ENCODE measurements around the gene M1AP. TPM values are rescaled to one million over a fixed set of nuclear protein-coding genes. Genes with fewer than 3 reads are reported as not detected.

Gene M1AP
- polyA plus RNA-seq, 1 of the 3 experiments (the other 2 are of a cell fraction), result 0.02 TPM

GRCh38 chr2:74581463-74581862 lies 66.7 kb downstream of the M1AP start:
- Histone ChIP-seq H2AFZ (ENCODE audit: low read depth) (no peak overlapping the region), H3K36me3 (replicated peaks in 1 of 2; ENCODE audit: control insufficient read depth in 1 of 2, insufficient read depth in 2 of 2, low read length in 1 of 2) (no peaks in the 10 kb centered on the region), H3K9ac (no peak overlapping the region), H3K4me2 (no peak overlapping the region), H3K9me2 (no peaks in the 10 kb centered on the region), H3K4me1 (ENCODE audit: control insufficient read depth in 1 of 2, insufficient read depth in 2 of 2, low read depth in 1 of 2, low read length in 1 of 2) (peaks cover 6 to 19% of the 10 kb centered on the region in 2 experiments; a peak in 2 of 4 replicates), H3K27ac (ENCODE audit: low read depth in 2 of 2, low read length in 1 of 2) (no peak overlapping the region), H3K27me3 (ENCODE audit: insufficient read depth) (no peaks in the 10 kb centered on the region), H3K9me3 (no peaks in the 10 kb centered on the region), H3K79me2 (ENCODE audit: insufficient read depth) (no peaks in the 10 kb centered on the region), H3F3A (replicated peaks; ENCODE audit: insufficient read depth) (peaks cover 27% of the 10 kb centered on the region), H4K20me1 (ENCODE audit: insufficient read depth) (no peaks in the 10 kb centered on the region), H3K4me3 (ENCODE audit: low read depth in 2 of 2, low read length in 1 of 2) (no peak overlapping the region)
- DNase-seq, result no peak
- ChIA-PET CTCF (no interaction called here), POLR2A (no interaction called here)
- TF ChIP-seq ELF1 (IDR thresholded peaks at IDR 0.05) (no peak), MXI1 (IDR thresholded peaks at IDR 0.05; ENCODE audit: low read depth, low read length) (no peak), GATA2 (CRISPR knock-in tag; IDR thresholded peaks at IDR 0.05) (no peak), PBX3 (IDR thresholded peaks at IDR 0.05) (no peak), REST (IDR thresholded peaks at IDR 0.05; ENCODE audit: low read depth, low read length) (no peak), SIN3A (IDR thresholded peaks at IDR 0.05; ENCODE audit: borderline replicate concordance, low read depth, low read length) (no peak)
- WGBS (ENCODE audit: low lambda C conversion rate), result 79% methylated on average over 3 of the region's 3 CpGs

GRCh38 chr2:74578408-74578807 lies 69.7 kb downstream of the M1AP start:
- Histone ChIP-seq H3K27me3 (ENCODE audit: insufficient read depth) (no peaks in the 10 kb centered on the region), H3K4me2 (no peak overlapping the region), H3K4me1 (ENCODE audit: control insufficient read depth in 1 of 2, insufficient read depth in 2 of 2, low read depth in 1 of 2, low read length in 1 of 2) (peaks cover 8 to 23% of the 10 kb centered on the region in 2 experiments), H3K27ac (ENCODE audit: low read depth in 2 of 2, low read length in 1 of 2) (no peak overlapping the region), H3K79me2 (ENCODE audit: insufficient read depth) (no peaks in the 10 kb centered on the region), H3K9ac (no peak overlapping the region), H3K36me3 (replicated peaks in 1 of 2; ENCODE audit: control insufficient read depth in 1 of 2, insufficient read depth in 2 of 2, low read length in 1 of 2) (no peaks in the 10 kb centered on the region), H3K9me3 (no peaks in the 10 kb centered on the region), H4K20me1 (ENCODE audit: insufficient read depth) (no peaks in the 10 kb centered on the region), H3F3A (replicated peaks; ENCODE audit: insufficient read depth) (peaks cover 30% of the 10 kb centered on the region), H3K4me3 (ENCODE audit: low read depth in 2 of 2, low read length in 1 of 2) (no peak overlapping the region), H3K9me2 (no peaks in the 10 kb centered on the region), H2AFZ (ENCODE audit: low read depth) (no peak overlapping the region)
- ChIA-PET CTCF (interaction anchor here (1.0 to 7.3 kb wide), 3 partner anchors 10 to 96 kb away, joined by 3 to 75 read pairs (median 5); partner anchors contain the start of genes CCDC142 and TTC31), POLR2A (no interaction called here)
- no peak for DNase-seq
- 96% methylated on average over 3 of the region's 3 CpGs for WGBS (ENCODE audit: low lambda C conversion rate)
- no peak for TF ChIP-seq SIN3A (IDR thresholded peaks at IDR 0.05; ENCODE audit: borderline replicate concordance, low read depth, low read length)
- TF ChIP-seq GABPA (IDR thresholded peaks at IDR 0.05; ENCODE audit: low read depth), result no peak
- TF ChIP-seq NRF1 (IDR thresholded peaks at IDR 0.05; ENCODE audit: low read depth, low read length), result no peak
- TF ChIP-seq MEF2A (IDR thresholded peaks at IDR 0.05; ENCODE audit: borderline replicate concordance, low read depth), result no peak
- no peak for TF ChIP-seq TEAD4 (IDR thresholded peaks at IDR 0.05; ENCODE audit: borderline replicate concordance, insufficient read depth)
- TF ChIP-seq ELF1 (IDR thresholded peaks at IDR 0.05), result no peak
- TF ChIP-seq PBX3 (IDR thresholded peaks at IDR 0.05), result no peak
- no peak for TF ChIP-seq FOXJ3 (CRISPR knock-in tag; IDR thresholded peaks at IDR 0.05)
- TF ChIP-seq YY1 (IDR thresholded peaks at IDR 0.05; ENCODE audit: low read depth), result no peak
- no peak for TF ChIP-seq ZBTB33 (IDR thresholded peaks at IDR 0.05; ENCODE audit: borderline replicate concordance, low read depth)
- TF ChIP-seq RAD21 (IDR thresholded peaks at IDR 0.05; ENCODE audit: low read length), result no peak
- TF ChIP-seq RCOR1 (IDR thresholded peaks at IDR 0.05; ENCODE audit: low read length), result no peak
- no peak for TF ChIP-seq MAX (IDR thresholded peaks at IDR 0.05; ENCODE audit: low read depth)
- no peak for TF ChIP-seq JUND (IDR thresholded peaks at IDR 0.05)
- TF ChIP-seq MXI1 (IDR thresholded peaks at IDR 0.05; ENCODE audit: low read depth, low read length), result no peak
- no peak for TF ChIP-seq USF2 (IDR thresholded peaks at IDR 0.05; ENCODE audit: borderline replicate concordance, low read depth, low read length)
- TF ChIP-seq FOSL2 (IDR thresholded peaks at IDR 0.05; ENCODE audit: borderline replicate concordance, low read depth), result no peak

Data from SK-N-SH (cell line).